ENCODE data around the gene ANKRD34A.

ANKRD34A gene

DNA sequence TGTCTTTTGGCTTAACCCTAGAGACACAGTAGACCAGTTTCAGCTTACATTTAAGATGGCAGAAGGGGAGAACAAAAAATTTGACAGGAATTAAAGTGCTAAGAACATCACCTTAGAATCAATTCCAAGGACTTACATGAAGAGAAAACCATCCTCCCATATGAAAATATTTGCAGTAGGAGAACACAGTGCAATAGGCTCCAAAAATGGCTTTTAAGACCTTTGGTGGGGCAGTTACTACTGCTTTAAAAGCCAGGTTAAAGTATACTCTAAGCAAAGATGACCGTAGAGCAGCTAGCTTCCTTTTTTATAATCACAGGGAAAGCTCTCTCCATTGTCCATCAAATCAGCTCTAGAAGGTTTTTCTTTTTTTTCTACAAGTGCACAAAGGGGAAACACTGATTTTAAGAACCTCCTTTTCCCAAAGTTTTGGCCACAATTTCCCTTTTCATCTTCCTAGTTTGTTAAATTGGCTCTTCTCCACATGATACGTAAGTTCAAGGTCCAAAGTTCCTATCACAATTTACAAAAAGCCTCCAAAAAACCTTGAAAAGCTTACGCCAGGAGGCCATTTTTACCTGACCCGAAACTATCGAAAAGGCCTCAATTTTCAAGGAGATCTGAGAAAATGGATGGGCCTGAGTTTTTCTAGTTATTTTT is 28.7 kb upstream of the ANKRD34A start:
- H3K27ac ChIP-seq, result no peak overlapping the region

GRCh38 chr1:145992502-145992936 is 28.1 kb upstream of the ANKRD34A start:
- Histone ChIP-seq H3K36me3 (ENCODE audit: insufficient read depth, low read length) (peaks cover 3% of the 10 kb centered on the region; the same call in 1 of the 2 replicates), H3K4me3 (no peak overlapping the region), H3K9me3 (ENCODE audit: low read depth, low read length) (no peaks in the 10 kb centered on the region), H3K9ac (ENCODE audit: insufficient read length) (no peak overlapping the region), H3K27ac (no peak overlapping the region)
- DNase-seq (ENCODE audit: low read depth, low spot score), result no peak
- no peak for TF ChIP-seq POLR2AphosphoS5 (IDR thresholded peaks at IDR 0.05; ENCODE audit: borderline replicate concordance, low read depth, low read length)
- TF ChIP-seq FOXP2 (optimal IDR thresholded peaks at IDR 0.05; ENCODE audit: control extremely low read depth, extremely low read length, insufficient read depth), result no peak
- TF ChIP-seq EZH2 (IDR thresholded peaks at IDR 0.05), result no peak

More for the DNA sequence above, 28.7 kb upstream of the ANKRD34A start:
- no peak for DNase-seq (ENCODE audit: low read depth, low spot score)
- Histone ChIP-seq H3K36me3 (ENCODE audit: insufficient read depth, low read length) (peaks cover 3% of the 10 kb centered on the region; the same call in 1 of the 2 replicates), H3K4me3 (no peak overlapping the region), H3K9ac (ENCODE audit: insufficient read length) (no peak overlapping the region), H3K9me3 (ENCODE audit: low read depth, low read length) (no peaks in the 10 kb centered on the region)
- TF ChIP-seq FOXP2 (optimal IDR thresholded peaks at IDR 0.05; ENCODE audit: control extremely low read depth, extremely low read length, insufficient read depth) (no peak), EZH2 (IDR thresholded peaks at IDR 0.05) (no peak), POLR2AphosphoS5 (IDR thresholded peaks at IDR 0.05; ENCODE audit: borderline replicate concordance, low read depth, low read length) (no peak)

GRCh38 chr1:145991735-145992412 is 27.5 kb upstream of the ANKRD34A start:
- Histone ChIP-seq H3K27ac (no peak overlapping the region), H3K4me3 (no peak overlapping the region), H3K36me3 (ENCODE audit: insufficient read depth, low read length) (peaks cover 3% of the 10 kb centered on the region; the same call in 1 of the 2 replicates), H3K9ac (ENCODE audit: insufficient read length) (no peak overlapping the region), H3K9me3 (ENCODE audit: low read depth, low read length) (no peaks in the 10 kb centered on the region)
- no peak for DNase-seq (ENCODE audit: low read depth, low spot score)
- TF ChIP-seq EZH2 (IDR thresholded peaks at IDR 0.05) (no peak), FOXP2 (optimal IDR thresholded peaks at IDR 0.05; ENCODE audit: control extremely low read depth, extremely low read length, insufficient read depth) (no peak), POLR2AphosphoS5 (IDR thresholded peaks at IDR 0.05; ENCODE audit: borderline replicate concordance, low read depth, low read length) (no peak; the same call in 1 of the 2 replicates)

DNA sequence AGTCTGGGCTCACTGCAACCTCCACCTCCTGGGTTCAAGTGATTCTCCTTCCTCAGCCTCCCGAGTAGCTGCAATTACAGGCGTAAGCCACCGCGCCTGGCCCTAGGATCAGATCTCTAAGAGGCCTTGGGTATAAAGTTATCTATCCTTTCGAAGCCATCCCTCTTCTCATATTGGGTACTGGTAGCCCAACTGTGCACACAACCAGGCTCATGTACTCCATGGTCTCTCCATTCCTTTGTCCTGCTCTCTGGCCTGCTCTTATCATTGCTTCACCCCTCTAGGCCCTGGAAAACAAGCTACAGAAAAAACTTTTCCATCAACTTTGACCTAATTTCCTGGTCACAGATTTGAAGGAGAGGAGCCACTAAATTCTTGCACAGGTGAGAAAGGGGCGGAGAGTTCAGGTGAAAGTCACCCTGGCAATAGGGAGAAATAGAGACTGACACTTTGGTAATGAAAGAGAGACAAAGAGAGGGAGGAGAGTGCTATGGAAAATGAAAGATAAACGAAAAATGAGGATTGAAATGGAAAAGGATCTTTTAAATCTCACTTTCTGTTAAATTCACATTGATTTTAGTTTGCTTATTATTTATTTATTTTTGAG is 26.0 kb upstream of the ANKRD34A start:
- Histone ChIP-seq H3K36me3 (ENCODE audit: insufficient read depth, low read length) (peaks cover 3% of the 10 kb centered on the region; the same call in 1 of the 2 replicates), H3K9me3 (ENCODE audit: low read depth, low read length) (no peaks in the 10 kb centered on the region), H3K4me3 (no peak overlapping the region), H3K27ac (no peak overlapping the region), H3K9ac (ENCODE audit: insufficient read length) (no peak overlapping the region)
- no peak for DNase-seq (ENCODE audit: low read depth, low spot score)
- TF ChIP-seq POLR2AphosphoS5 (IDR thresholded peaks at IDR 0.05; ENCODE audit: borderline replicate concordance, low read depth, low read length) (no peak), EZH2 (IDR thresholded peaks at IDR 0.05) (no peak), FOXP2 (optimal IDR thresholded peaks at IDR 0.05; ENCODE audit: control extremely low read depth, extremely low read length, insufficient read depth) (no peak)

DNA sequence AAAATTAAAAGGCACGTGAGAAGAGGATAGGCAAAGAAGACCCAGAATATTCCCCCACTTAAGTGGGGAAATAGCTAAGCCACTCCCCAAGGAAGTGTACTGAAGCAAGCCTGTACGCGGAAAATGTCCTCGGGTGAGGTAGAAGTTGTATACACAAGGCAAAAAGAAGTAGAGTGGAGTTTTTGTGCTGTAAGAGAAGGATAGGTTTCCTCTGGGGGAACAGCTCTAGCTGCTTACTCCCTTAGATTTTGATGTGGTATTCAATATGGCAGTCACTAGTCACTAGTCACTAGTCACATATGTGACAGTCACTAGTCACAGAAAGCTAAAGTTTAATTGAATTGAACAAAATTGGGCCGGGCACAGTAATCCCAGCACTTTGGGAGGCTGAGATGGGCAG is 24.4 kb upstream of the ANKRD34A start:
- TF ChIP-seq EZH2 (IDR thresholded peaks at IDR 0.05), result no peak
- TF ChIP-seq POLR2AphosphoS5 (IDR thresholded peaks at IDR 0.05; ENCODE audit: borderline replicate concordance, low read depth, low read length), result no peak
- no peak for TF ChIP-seq FOXP2 (optimal IDR thresholded peaks at IDR 0.05; ENCODE audit: control extremely low read depth, extremely low read length, insufficient read depth)
- Histone ChIP-seq H3K9me3 (ENCODE audit: low read depth, low read length) (no peaks in the 10 kb centered on the region), H3K36me3 (ENCODE audit: insufficient read depth, low read length) (peaks cover 3% of the 10 kb centered on the region; the same call in 1 of the 2 replicates), H3K4me3 (no peak overlapping the region), H3K9ac (ENCODE audit: insufficient read length) (no peak overlapping the region), H3K27ac (no peak overlapping the region)
- no peak for DNase-seq (ENCODE audit: low read depth, low spot score)

GRCh38 chr1:145987926-145988325 is 23.6 kb upstream of the ANKRD34A start:
- TF ChIP-seq POLR2AphosphoS5 (IDR thresholded peaks at IDR 0.05; ENCODE audit: borderline replicate concordance, low read depth, low read length) (no peak), FOXP2 (optimal IDR thresholded peaks at IDR 0.05; ENCODE audit: control extremely low read depth, extremely low read length, insufficient read depth) (no peak), EZH2 (IDR thresholded peaks at IDR 0.05) (no peak)
- H3K9me3 ChIP-seq (ENCODE audit: low read depth, low read length), result no peaks in the 10 kb centered on the region
- no peak overlapping the region for H3K4me3 ChIP-seq
- no peak overlapping the region for H3K27ac ChIP-seq
- no peaks in the 10 kb centered on the region for H3K36me3 ChIP-seq (ENCODE audit: insufficient read depth, low read length)
- DNase-seq (ENCODE audit: low read depth, low spot score), result no peak
- H3K9ac ChIP-seq (ENCODE audit: insufficient read length), result no peak overlapping the region

DNA sequence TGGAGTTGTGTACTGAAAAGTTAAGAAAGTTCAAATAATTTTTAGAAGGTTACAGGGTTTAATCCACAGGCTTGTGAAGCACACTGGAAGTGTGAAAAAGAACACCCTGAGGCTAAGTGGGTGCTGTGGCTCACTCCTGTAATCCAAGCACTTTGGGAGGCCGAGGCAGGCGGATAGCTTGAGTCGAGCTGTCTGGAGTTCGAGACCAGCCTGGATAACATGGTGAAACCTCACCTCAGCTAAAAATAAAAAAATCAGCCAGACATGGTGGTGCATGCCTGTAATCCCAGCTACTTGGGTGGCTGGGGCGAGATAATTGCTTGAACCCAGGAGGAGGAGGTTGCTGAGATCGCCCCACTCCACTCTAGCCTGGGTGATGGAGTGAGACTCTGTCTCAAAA is 22.2 kb upstream of the ANKRD34A start:
- Histone ChIP-seq H3K4me3 (no peak overlapping the region), H3K9me3 (ENCODE audit: low read depth, low read length) (no peaks in the 10 kb centered on the region), H3K36me3 (ENCODE audit: insufficient read depth, low read length) (no peaks in the 10 kb centered on the region), H3K27ac (no peak overlapping the region), H3K9ac (ENCODE audit: insufficient read length) (no peak overlapping the region)
- TF ChIP-seq FOXP2 (optimal IDR thresholded peaks at IDR 0.05; ENCODE audit: control extremely low read depth, extremely low read length, insufficient read depth) (no peak), POLR2AphosphoS5 (IDR thresholded peaks at IDR 0.05; ENCODE audit: borderline replicate concordance, low read depth, low read length) (no peak), EZH2 (IDR thresholded peaks at IDR 0.05) (no peak)
- DNase-seq (ENCODE audit: low read depth, low spot score), result no peak

Data from SK-N-MC (cell line).